GM10248 (cell line): ENCODE measurements around the gene TUT7.

ENCODE experiments used
- CTCF ChIA-PET: fragments of 300-600 bp; sonication (Branson Sonifier 250); formaldehyde crosslinking; extraction: SDS; loops from one replicate; lab custom pipeline; 2021; ENCODE audit warnings: antibody characterized with exemption; lab: Yijun Ruan, JAX
- POLR2A ChIA-PET: fragments of 350-650 bp; sonication (Branson Sonifier 250); formaldehyde crosslinking; extraction: SDS; loops from one replicate; lab custom pipeline; 2020; ENCODE audit warnings: antibody characterized with exemption; lab: Yijun Ruan, JAX
- DNase-seq: peaks from one replicate; pipeline ENCODE4 v3.0.0; 2012; ENCODE audit errors: extremely low spot score
- CTCF ChIP-seq: IDR thresholded peaks from 2 replicates; pipeline ENCODE4 v1.5.1; 2012; ENCODE audit warnings: mild to moderate bottlenecking, low read depth; ENCODE audit errors: extremely low read depth, missing control alignments, control extremely low read depth

The TUT7 gene

DNA sequence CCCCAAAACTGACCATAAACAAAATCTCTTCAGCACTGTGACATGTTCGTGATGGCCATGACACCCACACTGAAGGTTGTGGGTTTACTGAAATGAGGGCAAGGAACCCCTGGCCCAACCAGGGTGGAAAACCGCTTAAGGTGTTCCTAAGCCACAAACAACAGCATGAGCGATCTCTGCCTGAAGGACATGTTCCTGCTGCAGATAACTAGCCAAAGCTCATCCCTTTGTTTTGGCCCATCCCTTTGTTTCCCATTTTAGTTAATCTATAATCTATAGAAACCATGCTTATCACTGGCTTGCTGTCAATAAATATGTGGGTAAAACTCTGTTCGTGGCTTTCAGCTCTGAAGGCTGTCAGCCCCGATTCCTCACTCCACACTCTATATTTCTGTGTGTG is 21.8 kb upstream of the TUT7 start:
- no peak for DNase-seq
- ChIA-PET POLR2A (no interaction called here), CTCF (interaction anchor here (1.3 kb wide), 1 partner anchor 11 kb away, joined by 4 read pairs; no protein-coding TSS in a partner anchor)
- TF ChIP-seq CTCF: no peak

DNA sequence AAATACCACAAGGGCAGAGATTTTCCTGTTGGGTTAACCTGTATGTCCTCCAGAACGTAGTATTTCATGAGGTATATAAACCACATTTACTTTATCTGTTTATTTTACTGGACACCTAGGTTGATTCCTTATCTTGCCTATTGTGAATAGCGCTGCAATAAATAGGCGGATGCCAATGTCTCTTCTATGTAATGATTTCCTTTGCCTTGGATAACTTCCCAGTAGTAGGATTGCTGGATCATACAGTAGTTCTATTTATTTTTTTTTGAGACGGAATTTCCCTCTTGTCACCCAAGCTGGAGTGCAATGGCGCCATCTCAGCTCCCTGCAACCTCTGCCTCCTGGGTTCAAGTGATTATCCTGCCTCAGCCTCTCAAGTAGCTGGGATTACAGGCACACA is 15.6 kb upstream of the TUT7 start:
- POLR2A ChIA-PET: no interaction called here
- DNase-seq: no peak
- TF ChIP-seq CTCF: no peak
- CTCF ChIA-PET: interaction anchor here (1.2 to 1.3 kb wide), 2 partner anchors 10 to 17 kb away, joined by 3 to 4 read pairs; no protein-coding TSS in a partner anchor

DNA sequence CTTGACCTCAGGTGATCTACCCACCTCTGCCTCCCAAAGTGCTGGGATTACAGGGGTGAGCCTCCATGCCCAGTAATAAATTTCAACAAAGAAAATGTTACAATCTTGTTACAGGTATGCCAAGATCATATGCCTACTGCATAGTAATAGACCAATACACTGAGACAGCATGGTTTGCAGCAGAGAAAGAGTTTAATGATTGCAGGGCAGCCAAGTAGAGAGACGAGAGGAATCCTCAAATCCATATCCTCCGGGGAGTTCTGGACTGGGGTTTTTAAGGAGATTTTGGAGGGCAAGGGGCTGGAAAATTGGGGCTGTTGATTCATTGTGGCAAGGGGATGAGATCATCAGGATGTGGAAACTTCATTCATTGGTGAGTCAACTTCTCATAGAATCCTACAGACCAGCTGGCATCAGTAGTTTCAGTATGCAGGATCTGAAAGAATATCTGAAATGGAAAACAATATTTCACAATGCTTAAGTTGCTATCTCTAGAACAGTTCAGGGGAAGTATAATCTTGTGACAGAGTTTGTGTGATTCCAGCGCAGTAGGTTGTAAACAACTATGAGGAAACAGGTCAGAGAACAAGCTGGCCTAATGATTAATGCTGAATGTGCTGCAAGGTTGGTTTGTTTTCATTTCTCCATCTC is 14.8 kb upstream of the TUT7 start:
- no peak for DNase-seq
- ChIA-PET POLR2A (no interaction called here), CTCF (interaction anchor here (1.2 kb wide), 1 partner anchor 9 kb away, joined by 4 read pairs; no protein-coding TSS in a partner anchor)
- no peak for TF ChIP-seq CTCF

- DNase-seq: no peak
- TF ChIP-seq CTCF: no peak
- ChIA-PET CTCF (no interaction called here), POLR2A (no interaction called here)
Measured at GRCh38 chr9:86361176-86361575, 7.0 kb upstream of the TUT7 start.

DNA sequence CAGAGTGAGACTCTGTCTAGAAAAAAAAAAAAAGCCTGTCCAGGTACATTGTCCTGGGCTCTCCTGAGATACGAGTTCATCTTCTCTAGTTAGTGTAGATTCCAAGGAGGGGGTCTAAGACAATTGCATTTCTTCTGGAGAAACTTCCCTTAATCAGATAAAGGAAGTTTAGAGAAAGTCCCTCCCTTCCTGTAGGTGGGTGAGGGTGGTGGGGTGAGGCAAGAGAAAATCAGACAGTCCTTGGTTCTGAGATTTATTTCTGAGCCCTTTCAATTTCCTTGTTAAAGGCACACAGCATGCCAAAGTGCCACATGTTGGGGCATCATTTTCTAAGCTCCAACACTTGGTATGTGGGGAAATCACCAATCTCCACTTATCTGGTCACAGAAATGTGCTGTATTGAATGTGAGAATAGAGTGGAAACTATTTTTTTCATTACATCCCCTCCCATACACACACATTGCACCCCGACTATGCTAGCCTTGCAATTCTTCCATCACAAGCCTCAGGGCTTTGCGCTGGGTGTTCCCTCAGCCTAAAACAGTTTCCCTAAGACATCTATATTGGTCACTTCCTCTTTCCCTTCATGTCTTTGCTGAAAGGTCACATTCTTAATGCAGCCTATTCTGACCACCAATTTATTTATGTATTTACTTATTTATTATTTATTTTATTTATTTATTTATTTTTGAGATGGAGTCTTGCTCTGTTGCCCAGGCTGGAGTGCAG is 5.1 kb upstream of the TUT7 start:
- DNase-seq: no peak
- CTCF ChIA-PET: interaction anchor here (1.6 kb wide), 1 partner anchor 10 kb away, joined by 4 read pairs; no protein-coding TSS in a partner anchor

More for the DNA sequence above, 5.1 kb upstream of the TUT7 start:
- POLR2A ChIA-PET: no interaction called here
- TF ChIP-seq CTCF: no peak
